Measurements from ENCODE around the gene PLCH1. TPM values are rescaled to one million over a fixed set of nuclear protein-coding genes. Genes with fewer than 3 reads are reported as not detected.

The PLCH1 gene
- total RNA-seq, 2 donors from 2014 or later: 12.0 to 12.4 TPM

- Mint-ChIP-seq H3K36me3 (ENCODE audit: low read depth) (peaks cover 15% of the 10 kb centered on the region), H3K27me3 (ENCODE audit: insufficient read depth) (no peaks in the 10 kb centered on the region), H3K4me1 (peaks cover 35% of the 10 kb centered on the region), H3K4me3 (no peak overlapping the region), H3K27ac (no peak overlapping the region), H3K9me3 (peaks cover 3% of the 10 kb centered on the region)
- TF ChIP-seq, protein P1, sequence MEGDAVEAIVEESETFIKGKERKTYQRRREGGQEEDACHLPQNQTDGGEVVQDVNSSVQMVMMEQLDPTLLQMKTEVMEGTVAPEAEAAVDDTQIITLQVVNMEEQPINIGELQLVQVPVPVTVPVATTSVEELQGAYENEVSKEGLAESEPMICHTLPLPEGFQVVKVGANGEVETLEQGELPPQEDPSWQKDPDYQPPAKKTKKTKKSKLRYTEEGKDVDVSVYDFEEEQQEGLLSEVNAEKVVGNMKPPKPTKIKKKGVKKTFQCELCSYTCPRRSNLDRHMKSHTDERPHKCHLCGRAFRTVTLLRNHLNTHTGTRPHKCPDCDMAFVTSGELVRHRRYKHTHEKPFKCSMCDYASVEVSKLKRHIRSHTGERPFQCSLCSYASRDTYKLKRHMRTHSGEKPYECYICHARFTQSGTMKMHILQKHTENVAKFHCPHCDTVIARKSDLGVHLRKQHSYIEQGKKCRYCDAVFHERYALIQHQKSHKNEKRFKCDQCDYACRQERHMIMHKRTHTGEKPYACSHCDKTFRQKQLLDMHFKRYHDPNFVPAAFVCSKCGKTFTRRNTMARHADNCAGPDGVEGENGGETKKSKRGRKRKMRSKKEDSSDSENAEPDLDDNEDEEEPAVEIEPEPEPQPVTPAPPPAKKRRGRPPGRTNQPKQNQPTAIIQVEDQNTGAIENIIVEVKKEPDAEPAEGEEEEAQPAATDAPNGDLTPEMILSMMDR (conservative IDR thresholded peaks at IDR 0.05): no peak
- Histone ChIP-seq H3K36me3 (ENCODE audit: control insufficient read depth, insufficient read depth, low read length) (no peaks in the 10 kb centered on the region), H3K4me3 (ENCODE audit: low read length) (peak overlapping the region; percentile 34), H3K27me3 (ENCODE audit: control insufficient read depth, insufficient read depth, low read length, poor library complexity, severe bottlenecking) (no peaks in the 10 kb centered on the region), H3K27ac (ENCODE audit: low read depth, low read length) (no peak overlapping the region), H3K4me1 (ENCODE audit: control insufficient read depth, insufficient read depth, low read length) (peaks cover 11% of the 10 kb centered on the region), H3K9me3 (ENCODE audit: control insufficient read depth, low read length) (no peaks in the 10 kb centered on the region), H3K9ac (ENCODE audit: extremely low read depth, low read length, poor library complexity, severe bottlenecking) (no peak overlapping the region)
- 63 to 86% methylated on average over 4 of the region's 4 CpGs for WGBS, 2 experiments (ENCODE audit: insufficient coverage in 1 of 2, insufficient read length in 1 of 2)
- DNase-seq: peak; percentile 61
These were observed 150.2 kb downstream of the PLCH1 start for GRCh38 chr3:155594526-155595187.

DNA sequence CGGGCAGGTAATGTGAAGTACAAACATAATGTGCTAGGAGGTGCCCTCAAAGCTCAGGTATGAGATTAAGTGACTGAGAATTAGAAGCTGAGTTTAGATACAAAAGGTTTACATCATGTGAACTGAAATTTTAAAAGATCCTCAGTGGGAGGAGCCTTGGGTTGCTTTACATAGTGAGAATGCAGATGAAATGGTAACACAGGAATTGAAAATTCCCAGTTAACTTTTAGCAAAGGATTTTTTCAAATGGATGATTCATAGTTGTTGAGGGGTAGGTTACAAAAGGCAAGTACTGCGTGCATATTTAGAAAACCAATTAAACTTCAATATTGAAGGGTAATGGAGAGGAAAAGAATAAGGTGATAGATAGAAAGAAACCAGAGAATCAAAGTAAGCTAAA, 157.3 kb downstream of the PLCH1 start:
- no peak overlapping the region for H3K27ac Mint-ChIP-seq
- TF ChIP-seq, protein P1 (conservative IDR thresholded peaks at IDR 0.05): no peak
- peaks cover 3% of the 10 kb centered on the region for H3K9me3 Mint-ChIP-seq
- H3K36me3 Mint-ChIP-seq (ENCODE audit: low read depth): peaks cover 11% of the 10 kb centered on the region
- H3K27me3 Mint-ChIP-seq (ENCODE audit: insufficient read depth): no peaks in the 10 kb centered on the region
- 79 to 92% methylated on average over 2 of the region's 2 CpGs for WGBS, 2 experiments (ENCODE audit: insufficient coverage in 1 of 2, insufficient read length in 1 of 2)
- no peak overlapping the region for H3K4me3 Mint-ChIP-seq
- no peaks in the 10 kb centered on the region for H3K27me3 ChIP-seq (ENCODE audit: control insufficient read depth, insufficient read depth, low read length, poor library complexity, severe bottlenecking)
- no peaks in the 10 kb centered on the region for H3K36me3 ChIP-seq (ENCODE audit: control insufficient read depth, insufficient read depth, low read length)
- H3K9ac ChIP-seq (ENCODE audit: extremely low read depth, low read length, poor library complexity, severe bottlenecking): no peak overlapping the region
- no peak overlapping the region for H3K27ac ChIP-seq (ENCODE audit: low read depth, low read length)
- no peak overlapping the region for H3K4me3 ChIP-seq (ENCODE audit: low read length)
- H3K4me1 ChIP-seq (ENCODE audit: control insufficient read depth, insufficient read depth, low read length): peaks cover under 1% of the 10 kb centered on the region
- no peaks in the 10 kb centered on the region for H3K9me3 ChIP-seq (ENCODE audit: control insufficient read depth, low read length)
- DNase-seq: no peak
- peaks cover 6% of the 10 kb centered on the region for H3K4me1 Mint-ChIP-seq

DNA sequence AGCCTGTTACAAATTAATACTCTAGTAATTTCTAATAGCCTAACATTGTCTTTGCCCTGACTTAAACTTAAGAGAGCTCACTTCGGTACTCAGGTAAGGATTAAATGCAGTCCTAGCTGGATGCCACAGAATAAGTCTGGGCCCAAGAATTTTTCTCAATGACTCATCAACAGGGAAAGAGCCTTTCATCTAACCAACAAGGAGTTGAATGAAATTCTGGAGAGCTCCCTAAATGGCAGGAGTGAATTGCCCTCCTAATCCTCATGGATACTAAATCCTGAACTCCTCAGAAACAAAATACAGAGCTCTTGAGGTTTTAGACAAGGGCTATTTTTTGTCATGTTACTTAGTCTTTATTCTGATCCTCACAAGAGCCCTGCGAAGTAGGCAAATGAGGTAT, 159.5 kb downstream of the PLCH1 start:
- Mint-ChIP-seq H3K4me1 (peaks cover 6% of the 10 kb centered on the region), H3K4me3 (no peak overlapping the region), H3K36me3 (ENCODE audit: low read depth) (no peaks in the 10 kb centered on the region), H3K27ac (no peak overlapping the region), H3K27me3 (ENCODE audit: insufficient read depth) (no peaks in the 10 kb centered on the region), H3K9me3 (no peaks in the 10 kb centered on the region)
- no peaks in the 10 kb centered on the region for H3K4me1 ChIP-seq (ENCODE audit: control insufficient read depth, insufficient read depth, low read length)
- peak; percentile 45 for DNase-seq
- TF ChIP-seq, protein P1 (conservative IDR thresholded peaks at IDR 0.05): no peak
- H3K9me3 ChIP-seq (ENCODE audit: control insufficient read depth, low read length): no peaks in the 10 kb centered on the region
- 90 to 92% methylated on average over 2 of the region's 2 CpGs for WGBS, 2 experiments (ENCODE audit: insufficient coverage in 1 of 2, insufficient read length in 1 of 2)
- H3K27me3 ChIP-seq (ENCODE audit: control insufficient read depth, insufficient read depth, low read length, poor library complexity, severe bottlenecking): no peaks in the 10 kb centered on the region
- H3K36me3 ChIP-seq (ENCODE audit: control insufficient read depth, insufficient read depth, low read length): no peaks in the 10 kb centered on the region
- H3K27ac ChIP-seq (ENCODE audit: low read depth, low read length): no peak overlapping the region
- no peak overlapping the region for H3K4me3 ChIP-seq (ENCODE audit: low read length)
- H3K9ac ChIP-seq (ENCODE audit: extremely low read depth, low read length, poor library complexity, severe bottlenecking): no peak overlapping the region
